Measurements from ENCODE around the gene MDFIC.

The MDFIC gene

DNA sequence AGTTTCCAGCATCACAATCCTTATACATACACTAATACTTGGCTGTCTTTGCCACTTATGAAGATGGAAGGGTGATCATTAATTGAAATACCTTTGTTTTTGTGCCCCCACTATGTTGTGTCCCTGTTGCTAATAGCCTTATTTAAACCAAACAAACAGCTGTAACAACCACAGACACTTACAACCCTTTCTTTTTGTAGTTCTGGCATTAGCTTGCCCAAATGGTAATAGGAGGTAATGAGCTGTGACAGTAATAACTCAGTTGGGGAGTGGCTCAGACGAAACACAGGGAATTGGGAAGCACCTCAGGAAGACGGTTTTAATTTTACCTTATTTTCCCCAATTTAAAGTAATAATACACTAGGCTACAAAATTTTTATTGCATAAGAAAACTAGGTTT lies 83.4 kb downstream of the MDFIC start:
- DNase-seq = peak; percentile 49

DNA sequence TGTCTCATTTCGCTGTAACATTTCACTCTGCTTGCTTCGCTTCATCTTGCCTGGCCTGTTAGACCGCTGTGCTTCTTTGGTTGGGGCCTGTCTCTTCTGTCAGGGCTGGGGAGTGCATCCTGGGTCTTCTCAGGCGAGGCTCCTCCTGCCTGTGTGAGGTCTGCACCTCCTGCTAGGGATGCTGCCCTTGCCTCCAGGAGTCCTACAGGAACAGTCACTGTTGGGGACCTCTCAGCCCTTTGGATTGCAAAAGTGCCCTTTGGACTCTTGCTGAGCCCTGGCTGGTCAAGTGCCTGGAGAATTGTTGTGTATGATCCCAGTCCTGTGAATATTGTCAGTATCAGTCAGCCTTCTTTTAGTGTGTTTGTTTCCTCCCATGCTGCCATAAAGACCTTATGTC lies 84.1 kb downstream of the MDFIC start:
- peak; percentile 25 for DNase-seq

DNA sequence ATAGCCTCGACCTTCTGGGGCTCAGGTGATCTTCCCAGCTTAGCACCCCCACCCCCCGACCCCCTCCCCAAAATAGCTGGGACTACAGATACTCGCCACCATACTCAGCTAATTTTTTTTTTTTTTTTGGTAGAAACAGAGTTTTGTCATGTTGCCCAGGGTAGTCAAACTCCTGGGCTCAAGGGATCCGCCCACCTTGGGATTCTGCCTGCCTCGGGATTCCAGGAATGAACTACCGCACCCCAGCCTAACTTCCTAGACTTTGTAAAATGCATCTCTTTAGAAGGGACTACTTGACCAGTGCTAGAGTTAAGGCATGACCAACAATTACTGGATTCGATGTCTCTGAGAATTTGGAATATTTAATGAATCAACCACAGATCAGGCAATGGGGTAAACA lies 85.9 kb downstream of the MDFIC start:
- DNase-seq = no peak

DNA sequence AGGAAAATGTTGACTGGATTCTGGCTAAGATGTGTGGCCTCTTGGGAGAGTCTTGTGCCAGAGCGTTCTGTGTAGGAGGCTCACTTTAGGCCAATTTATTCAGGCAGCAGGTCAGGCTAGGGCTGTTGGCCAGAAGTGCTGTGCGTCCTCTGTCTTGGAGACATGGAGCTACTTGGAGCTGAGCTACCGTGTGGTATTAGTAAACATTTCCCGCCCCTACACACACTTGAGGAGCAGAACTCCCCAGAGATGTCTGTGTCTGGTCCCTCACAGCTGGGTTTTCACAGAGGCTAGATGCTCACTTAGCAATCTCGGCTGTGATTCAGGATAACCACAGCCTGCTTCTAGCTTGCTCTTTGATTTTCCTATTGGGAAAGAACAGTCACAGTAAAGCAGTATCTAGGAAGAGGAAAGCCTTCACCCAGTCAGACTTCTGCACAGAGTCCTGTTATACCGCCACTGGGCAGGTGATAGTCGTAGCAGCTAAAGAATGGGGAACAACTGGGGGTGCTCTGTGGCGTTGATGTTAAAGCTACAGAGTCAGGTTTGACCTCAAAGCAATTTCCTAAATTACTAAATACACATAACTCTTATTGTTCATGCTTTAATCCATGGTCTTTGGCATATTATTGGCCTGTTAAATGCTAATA lies 86.7 kb downstream of the MDFIC start:
- DNase-seq = no peak

DNA sequence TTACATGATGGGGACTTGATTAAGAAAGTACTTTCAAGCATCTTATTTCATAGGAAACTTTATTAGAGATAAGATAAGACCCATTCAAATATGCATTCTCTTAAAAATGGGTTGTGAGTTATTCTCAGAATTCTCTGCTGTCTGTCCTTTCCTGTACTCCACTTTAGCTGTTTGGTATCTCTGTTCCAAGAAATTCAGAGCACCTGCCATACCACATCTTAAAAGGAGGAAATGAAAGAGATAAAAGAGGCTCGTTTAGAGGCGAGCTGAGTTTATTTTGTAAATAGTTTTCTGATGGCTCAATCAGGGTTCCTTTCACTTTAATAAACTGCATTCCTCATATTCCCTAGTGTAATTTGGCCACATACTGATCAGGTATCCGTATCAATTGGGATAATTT lies 87.2 kb downstream of the MDFIC start:
- no peak for DNase-seq

DNA sequence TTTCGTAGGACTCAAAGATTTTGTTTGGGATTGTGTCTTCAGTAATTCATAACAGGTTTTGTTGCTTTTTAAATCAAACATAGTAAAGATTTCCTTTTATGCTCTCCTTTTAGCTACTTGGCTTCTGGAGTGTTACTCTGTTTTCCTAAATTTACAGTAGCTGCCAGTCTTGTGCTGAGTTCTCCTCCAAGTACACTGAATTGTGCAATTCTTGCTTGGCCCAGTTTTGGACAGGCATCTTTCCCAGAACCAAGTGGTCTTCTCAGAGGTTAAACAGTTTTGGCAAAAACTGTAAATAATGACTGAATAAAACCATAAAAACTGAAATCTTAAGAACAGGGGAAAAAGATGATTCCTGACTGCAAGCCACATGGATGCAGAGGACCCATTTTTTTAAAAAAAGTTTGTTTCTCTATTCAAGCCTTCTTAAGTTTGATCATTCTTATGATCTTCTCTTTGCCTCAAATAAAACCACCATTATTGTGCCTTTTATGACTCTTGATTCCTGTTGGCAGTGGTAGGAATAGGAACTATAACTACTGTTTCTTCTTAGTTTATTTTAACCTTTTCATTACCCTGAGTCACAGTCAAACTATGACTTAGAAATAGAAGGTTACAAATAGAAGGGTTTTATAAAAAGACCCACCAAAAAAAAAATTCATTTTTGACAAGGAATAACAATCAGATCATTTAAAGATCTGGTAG lies 88.0 kb downstream of the MDFIC start:
- DNase-seq = no peak

DNA sequence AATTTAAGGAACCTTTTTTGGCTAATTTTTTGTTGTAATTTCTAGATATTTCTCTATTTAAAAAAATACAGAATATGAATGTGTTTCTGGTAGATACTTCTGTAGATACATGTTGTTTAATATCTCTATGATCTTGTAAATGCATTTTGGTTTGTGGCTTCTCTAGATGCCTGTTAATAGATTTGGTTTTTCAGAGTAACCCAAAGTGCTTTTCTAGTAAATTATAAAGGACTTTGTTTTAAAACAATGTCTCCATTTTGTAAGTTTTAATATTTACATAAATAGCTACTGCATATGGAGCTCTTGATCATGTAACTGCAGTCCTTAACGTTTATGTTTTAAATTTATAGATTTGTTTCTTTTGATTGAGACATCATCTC lies 88.5 kb downstream of the MDFIC start:
- no peak for DNase-seq

DNA sequence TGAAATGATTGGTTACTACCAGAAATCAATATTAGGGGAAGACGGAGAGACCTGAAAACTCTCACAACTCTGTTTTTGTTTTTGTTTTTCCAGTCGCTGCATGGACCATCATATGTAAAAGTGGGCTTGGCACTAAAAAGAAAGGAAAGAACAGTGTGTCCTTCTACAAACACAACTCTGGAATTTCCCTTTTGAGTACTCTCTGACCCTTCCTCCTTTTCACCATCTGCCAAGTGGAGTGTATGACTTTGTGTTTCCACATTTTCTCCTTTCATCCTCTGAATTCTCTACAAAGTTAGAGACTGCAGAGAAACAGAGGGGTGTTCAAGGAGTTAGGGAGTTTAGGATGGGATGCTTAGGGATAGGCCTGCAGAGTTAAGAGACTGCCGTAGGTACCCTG lies 92.0 kb downstream of the MDFIC start:
- no peak for DNase-seq

DNA sequence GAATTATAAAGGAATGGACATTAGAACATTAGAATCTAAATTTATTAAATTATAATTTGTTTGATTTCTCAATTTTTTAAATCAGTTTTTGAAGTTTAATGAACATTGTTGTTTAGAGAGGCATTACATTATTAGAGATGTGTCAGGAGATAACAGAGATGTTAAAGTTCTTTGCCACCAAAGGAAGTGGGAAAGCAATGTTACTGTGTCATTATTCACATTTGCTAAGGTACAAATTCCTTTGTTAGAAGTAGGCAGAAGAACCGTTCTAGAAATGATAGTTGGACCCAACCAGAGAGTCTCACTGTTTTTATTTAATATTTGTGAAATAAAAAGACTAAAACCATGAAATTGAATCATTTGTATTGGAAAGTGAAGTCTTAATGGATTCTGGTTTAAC lies 92.9 kb downstream of the MDFIC start:
- no peak for DNase-seq

DNA sequence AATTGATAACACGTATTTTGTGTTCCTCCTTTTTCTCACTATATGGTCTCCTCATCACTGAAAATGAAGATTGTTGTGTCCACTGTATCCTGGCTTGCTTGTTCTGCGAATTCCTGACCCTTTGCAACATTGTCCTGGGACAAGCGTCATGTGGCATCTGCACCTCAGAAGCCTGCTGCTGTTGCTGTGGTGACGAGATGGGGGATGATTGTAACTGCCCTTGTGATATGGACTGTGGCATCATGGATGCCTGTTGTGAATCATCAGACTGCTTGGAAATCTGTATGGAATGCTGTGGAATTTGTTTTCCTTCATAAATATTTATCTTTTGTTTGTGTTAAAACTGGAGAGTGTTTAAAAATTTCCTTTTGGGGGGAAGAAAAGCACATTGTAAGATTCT lies 93.7 kb downstream of the MDFIC start:
- DNase-seq = no peak

DNA sequence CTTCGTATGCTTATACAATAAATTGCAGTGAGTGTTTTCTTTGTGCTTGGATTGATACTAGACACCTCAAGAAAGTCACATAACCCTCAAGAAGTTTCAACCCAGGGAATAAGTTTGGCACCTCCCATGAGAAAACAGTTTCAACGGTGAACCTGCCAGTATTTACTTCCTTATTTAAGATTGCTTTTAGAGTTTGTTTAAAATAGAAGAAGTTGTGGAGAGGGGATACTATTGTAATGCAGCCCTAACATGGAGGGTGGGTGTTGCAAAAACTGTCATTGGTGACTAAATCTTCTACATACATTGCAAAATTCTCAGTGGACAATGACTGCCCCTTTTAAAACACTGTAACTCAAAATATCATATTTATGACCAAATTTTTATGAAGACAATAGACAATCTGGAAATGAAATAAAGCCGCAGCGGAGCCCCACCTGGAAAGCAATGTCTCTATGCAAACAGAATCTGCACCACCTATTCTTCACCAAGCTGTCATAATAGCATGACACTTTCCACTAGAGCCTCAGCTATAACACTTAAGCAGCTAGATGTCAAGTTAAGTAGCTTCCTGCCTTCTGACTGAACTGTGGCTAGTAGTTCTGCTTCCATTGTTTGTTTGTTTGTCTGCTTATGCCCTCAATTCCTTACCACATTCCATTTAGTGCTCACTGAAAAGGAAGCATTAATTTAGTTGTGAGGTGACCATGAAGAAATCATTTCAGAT lies 98.2 kb downstream of the MDFIC start:
- DNase-seq = no peak

DNA sequence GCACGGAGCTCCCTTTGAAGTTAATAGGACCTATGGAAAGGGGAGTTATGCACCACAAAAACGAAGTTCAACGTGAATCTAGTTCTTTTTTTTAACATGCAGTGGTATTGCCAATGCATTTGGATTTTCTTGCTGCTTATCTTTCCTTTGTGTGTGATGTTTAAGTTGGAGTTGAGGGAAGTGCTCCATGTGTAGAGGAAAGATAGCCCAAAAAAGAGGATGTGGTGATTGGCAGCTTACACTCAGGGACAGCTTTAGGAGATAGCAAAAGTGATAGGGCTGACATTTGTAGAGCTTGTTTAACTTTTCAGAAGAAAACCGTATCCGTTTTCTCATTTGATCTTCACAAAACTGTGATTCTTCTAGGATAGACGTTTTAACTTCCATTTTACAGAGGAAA lies 101.3 kb downstream of the MDFIC start:
- no peak for DNase-seq

DNA sequence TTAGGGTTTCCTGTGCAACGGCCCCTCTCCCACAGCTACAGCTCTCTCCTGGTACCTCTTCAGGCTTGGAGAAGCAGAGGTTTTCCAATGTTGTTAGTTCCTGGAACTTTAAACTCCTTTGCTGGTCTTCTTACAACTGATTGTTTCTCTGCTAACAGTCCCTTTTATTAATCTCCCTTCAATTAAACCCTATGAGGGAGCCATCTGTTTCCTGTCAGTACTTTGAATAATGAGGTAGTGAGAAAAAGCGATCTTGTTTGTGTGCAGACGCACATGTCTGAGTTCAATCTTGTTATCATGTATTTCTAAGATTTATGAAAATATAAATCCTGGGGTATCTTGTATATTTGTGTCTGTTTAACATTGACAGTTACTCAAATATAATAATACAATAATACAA lies 102.4 kb downstream of the MDFIC start:
- DNase-seq = no peak

DNA sequence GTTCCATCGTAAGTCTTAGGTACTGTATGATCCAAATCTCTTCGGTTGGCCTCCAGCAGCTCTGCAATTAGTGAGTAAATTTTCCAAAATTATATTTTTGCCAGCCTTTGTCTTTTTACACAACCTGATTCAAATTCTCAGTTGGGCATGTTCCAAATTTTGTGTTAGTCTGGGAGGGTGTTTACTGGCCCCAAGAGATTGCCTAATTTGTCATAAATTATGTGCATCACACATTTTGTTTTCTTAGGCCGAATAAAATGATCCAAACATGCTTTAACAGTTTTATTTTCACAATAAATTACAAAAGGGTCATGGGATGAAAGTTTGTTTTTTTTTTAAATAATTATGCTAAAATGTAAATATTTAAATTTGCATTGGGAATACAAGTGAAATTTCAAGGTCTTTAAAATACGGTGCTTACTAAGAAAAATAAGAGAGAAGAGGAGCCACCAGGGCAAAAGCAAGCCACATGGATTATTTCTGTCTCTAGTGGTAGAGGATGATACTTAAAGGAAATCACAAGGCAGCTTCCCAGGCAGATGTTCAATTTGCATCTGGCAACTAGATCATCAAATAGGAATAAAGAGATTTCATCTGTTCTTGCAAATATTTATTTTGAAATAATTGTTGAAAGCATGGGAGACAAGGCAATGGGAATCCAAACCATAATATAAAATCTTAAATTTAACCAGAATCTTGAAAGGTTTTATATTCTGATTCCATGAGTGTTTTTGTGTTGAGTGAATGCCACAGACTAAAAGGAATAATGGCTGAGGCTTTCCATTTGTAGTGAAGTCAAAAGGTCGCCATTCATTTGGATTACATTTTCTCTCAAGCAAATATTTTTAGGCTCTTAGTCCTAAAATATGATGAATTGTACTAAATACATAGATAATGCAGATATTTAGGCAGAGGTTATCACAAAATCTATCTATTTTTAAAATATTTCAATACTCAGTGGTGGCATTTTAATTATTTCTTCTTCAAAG lies 111.1 kb downstream of the MDFIC start:
- DNase-seq = no peak

DNA sequence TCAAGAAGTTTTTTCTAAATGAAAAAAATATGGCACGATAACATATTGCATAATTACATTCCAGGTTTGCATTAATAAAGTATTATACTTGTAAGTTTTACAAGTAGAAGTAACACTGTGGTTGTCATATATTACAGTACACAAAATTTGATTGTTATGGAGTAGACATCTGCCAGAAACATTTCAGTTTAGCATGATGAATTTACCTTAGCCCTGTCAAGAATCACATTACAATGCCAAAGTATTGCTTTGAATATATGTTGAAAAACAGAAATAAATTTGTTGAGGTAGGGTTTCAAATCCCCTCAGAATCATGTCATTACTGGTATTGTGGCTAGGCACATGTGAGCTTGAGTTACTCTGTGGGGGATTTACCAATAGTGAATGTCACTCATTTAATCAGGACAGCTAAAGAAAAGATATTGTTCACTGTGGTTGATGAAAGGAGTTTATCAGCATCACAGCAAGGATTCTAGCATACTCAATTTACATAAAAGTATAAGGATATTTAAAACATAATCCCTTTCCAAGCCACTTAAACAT lies 112.1 kb downstream of the MDFIC start:
- no peak for DNase-seq

DNA sequence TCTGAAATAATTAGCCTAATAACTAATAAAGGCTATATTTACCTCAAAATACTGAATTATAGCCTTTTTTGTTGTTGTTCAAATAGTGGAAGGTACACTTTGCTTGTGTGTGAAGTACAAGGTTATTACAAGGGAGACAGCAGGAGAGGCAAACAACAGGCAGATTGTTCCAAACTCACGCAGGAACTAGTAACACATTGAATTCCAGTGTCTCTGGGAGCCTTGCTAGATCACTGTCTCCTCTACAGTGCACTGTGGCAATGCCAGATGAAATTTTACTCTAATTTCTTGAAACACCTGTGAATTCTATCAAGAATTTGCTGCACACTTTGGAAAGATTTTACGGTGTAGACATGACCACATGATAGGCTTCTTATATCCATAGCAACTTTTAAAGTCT lies 112.6 kb downstream of the MDFIC start:
- DNase-seq = no peak

DNA sequence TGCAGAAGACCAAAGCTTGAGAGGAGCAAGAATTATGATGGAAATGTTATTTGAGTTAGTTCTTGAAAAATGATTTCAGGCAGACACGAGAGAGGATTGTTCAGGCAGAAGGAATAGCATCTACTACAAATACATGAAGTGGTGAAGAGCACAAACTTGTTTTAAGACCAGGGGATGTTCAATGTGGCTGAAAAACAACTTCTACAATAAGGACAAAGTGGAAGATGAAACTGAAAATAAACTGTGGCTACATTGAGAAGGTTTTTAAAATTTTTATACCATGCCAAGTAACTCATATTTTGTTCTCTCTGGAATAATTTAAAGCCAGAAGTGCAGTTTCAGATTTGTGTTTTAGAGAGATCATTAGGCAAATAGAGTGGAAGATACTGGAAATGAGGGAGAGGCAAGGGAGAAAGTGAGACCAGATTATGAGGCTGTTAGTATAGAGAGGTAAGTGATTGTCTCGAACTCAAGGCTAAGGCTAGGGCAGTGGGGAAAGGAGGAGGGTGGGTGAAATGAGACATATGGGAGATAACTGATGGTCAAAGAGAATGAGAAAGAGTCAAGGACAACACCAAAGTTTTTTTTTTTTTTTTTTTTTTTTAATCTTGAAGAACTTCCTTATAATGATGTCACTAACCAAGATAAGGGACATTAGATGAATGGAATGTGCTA lies 115.4 kb downstream of the MDFIC start:
- DNase-seq = no peak

DNA sequence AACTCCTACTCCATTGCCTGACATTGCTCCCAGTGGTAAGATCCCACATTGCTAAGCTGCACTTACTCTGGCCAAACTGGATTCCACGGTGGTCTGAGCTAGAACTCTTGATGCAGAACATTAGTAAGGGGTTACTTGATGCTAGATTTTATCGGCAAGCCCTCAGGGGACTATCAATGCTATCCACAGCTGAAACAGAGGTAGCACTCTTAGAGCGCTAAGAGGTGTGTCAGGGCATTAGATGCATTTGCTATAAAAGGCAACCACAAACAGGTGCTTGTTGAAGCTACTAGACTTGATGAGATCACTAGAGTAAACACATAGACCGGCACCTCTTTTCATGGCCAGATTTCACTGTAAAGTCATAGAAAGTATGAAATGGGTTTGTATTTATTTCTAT lies 116.3 kb downstream of the MDFIC start:
- no peak for DNase-seq

DNA sequence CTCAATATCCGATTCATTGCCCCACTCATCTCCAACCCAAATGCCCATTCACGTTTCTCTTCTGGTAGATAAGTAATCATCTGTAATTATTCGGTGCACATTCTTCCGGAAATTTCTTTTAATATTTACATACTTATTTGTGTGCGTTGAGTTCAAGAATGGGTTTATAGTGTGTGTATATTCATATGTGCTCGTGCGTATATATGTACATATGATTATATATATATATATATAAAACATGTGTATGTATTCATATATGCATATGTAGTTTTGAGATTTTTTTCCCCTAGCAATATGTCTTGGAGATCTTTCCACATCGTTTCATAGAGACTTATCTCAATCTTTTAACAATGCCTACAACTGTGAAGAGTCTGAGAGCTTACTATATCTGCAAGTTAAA lies 118.2 kb downstream of the MDFIC start:
- DNase-seq = no peak

DNA sequence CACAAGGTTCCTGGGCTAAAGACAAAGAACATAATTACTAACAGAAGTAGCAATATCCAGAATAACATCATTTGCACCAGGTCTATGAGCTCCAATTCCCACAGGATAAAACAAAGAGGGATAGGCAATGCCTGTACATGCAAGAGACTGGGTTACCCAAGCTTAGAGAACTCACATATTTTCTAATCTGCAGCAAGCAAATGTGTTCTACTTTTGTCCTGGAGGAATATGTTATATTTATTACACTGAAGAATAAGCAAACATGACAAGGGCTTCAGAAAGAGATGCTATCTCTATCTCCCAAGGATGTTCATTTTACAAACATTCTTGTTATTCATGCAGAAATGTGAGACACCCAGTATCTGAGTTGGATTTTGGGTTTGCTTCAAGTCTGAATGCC lies 118.6 kb downstream of the MDFIC start:
- no peak for DNase-seq

DNA sequence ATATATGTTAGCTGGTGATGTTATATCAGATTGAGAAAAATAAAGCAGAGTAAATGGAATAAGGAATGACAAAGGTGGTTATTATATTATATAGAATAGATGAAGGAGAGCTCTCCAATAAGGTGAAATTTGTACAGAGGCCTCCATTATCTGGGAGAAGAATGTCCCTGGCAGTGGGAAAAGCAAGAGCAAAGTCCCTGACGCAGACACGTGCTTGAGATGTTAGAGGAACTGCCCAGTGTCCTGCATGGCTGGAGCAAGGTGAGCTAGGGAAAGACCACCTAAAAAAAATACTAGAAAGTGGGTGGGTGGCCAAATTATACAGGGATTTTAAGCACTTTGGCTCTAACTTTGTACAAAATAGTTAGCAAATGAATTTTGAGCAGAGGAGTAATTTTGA lies 120.7 kb downstream of the MDFIC start:
- no peak for DNase-seq

DNA sequence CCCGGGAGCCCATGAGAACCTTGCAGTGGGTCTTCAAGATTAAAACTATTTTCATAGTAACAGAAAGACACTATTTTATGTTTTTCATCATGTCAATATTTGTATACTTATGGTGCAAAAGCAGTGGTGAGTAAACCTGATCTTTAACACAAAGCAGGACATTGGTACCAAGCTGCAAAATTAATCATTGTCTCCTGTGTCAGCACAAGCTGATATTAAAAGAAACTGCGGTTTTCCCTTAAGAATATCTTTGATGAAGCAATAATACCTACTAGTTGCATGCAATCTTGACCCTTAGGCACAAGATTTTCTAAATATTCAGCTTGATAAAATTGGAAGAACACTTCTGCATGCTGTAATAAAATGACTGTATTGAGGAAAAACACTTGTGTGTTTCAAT lies 121.7 kb downstream of the MDFIC start:
- no peak for DNase-seq

Data from NCI-H526 treated with DMSO at 0.1 percent for 48 hours (cell line).